ENCODE data around the gene CDK7. TPM values are rescaled to one million over a fixed set of nuclear protein-coding genes. Genes with fewer than 3 reads are reported as not detected.

Gene CDK7
- total RNA-seq, 1 experiment from 2014 or later = 53.4 TPM

- no peaks in the 10 kb centered on the region for H3K23me2 ChIP-seq (ENCODE audit: insufficient read length, low read depth, low read length, poor library complexity, severe bottlenecking)
- Mint-ChIP-seq H3K9me3 (no peaks in the 10 kb centered on the region; a peak in 1 of 5 replicates), H3K27ac (0 out of 7 replicates have a peak overlapping the region, but pooled peaks of 1 of the 3 experiments have one; percentile 48), H3K36me3 (ENCODE audit: insufficient read depth in 1 of 3, low read depth in 3 of 3) (peaks cover 28 to 43% (median 39%) of the 10 kb centered on the region in 3 experiments), H3K27me3 (ENCODE audit: low read depth) (no peaks in the 10 kb centered on the region), H3K4me1 (peaks cover 0 to 4% of the 10 kb centered on the region in 2 experiments; a peak in 2 of 4 replicates), H3K4me3 (no peak overlapping the region)
- no peak overlapping the region for H4K91ac ChIP-seq (ENCODE audit: insufficient read length, low read depth, low read length)
- H4K5ac ChIP-seq (ENCODE audit: insufficient read length, low read depth, low read length) = no peak overlapping the region
- H3K23ac ChIP-seq (ENCODE audit: insufficient read length, low read depth, low read length) = no peak overlapping the region
- no peak overlapping the region for H2BK20ac ChIP-seq (ENCODE audit: low read depth, low read length, poor library complexity, severe bottlenecking)
- no peak for DNase-seq
- no peak overlapping the region for H2BK120ac ChIP-seq (ENCODE audit: low read depth, low read length, poor library complexity, severe bottlenecking)
- H4K20me1 ChIP-seq (ENCODE audit: control insufficient read depth, insufficient read depth, insufficient read length) = no peaks in the 10 kb centered on the region
- H3K27me3 ChIP-seq (ENCODE audit: insufficient read depth, low read length) = no peaks in the 10 kb centered on the region
- no peak overlapping the region for H2BK12ac ChIP-seq (ENCODE audit: insufficient read length, low read depth, low read length)
- no peak overlapping the region for H2AFZ ChIP-seq (ENCODE audit: low read length)
- peaks cover 14% of the 10 kb centered on the region; the same call in 1 of the 2 replicates for H3K79me2 ChIP-seq (ENCODE audit: insufficient read depth, low read length)
- H3K18ac ChIP-seq (ENCODE audit: insufficient read length, low read depth, low read length) = no peak overlapping the region
- no peak overlapping the region for H3K56ac ChIP-seq (ENCODE audit: insufficient read length, low read depth, low read length)
- H2AK5ac ChIP-seq (ENCODE audit: insufficient read length, low read length) = no peak overlapping the region
- H3T11ph ChIP-seq (ENCODE audit: low read length) = no peak overlapping the region
- H3K9ac ChIP-seq (ENCODE audit: extremely low read depth, insufficient read length, low read length) = no peak overlapping the region
- no peak overlapping the region for H3K4ac ChIP-seq (ENCODE audit: low read depth, low read length)
- no peak overlapping the region for H2BK15ac ChIP-seq (ENCODE audit: low read depth, low read length)
- no peak overlapping the region for H4K8ac ChIP-seq (replicated peaks; ENCODE audit: insufficient read length, low read depth, low read length)
- no peak overlapping the region for H3K14ac ChIP-seq (ENCODE audit: insufficient read depth, low read length)
- WGBS (ENCODE audit: extremely low coverage, insufficient read length, low lambda C conversion rate) = no CpG with 5 or more reads among the region's 8 CpGs
- no peak overlapping the region for H2BK5ac ChIP-seq (ENCODE audit: insufficient read length, low read length)
- H3K79me1 ChIP-seq (ENCODE audit: insufficient read depth, low read depth, low read length, poor library complexity, severe bottlenecking) = peaks cover 5% of the 10 kb centered on the region
- H3K27ac ChIP-seq (ENCODE audit: insufficient read length, low read depth, low read length) = no peak overlapping the region
- no peaks in the 10 kb centered on the region for H3K4me1 ChIP-seq (ENCODE audit: insufficient read depth, low read length)
- H3K4me2 ChIP-seq (ENCODE audit: insufficient read depth, insufficient read length, low read length) = no peak overlapping the region
- H3K9me3 ChIP-seq (ENCODE audit: control insufficient read depth, low read depth, low read length) = no peaks in the 10 kb centered on the region
- TF ChIP-seq CTCF (conservative IDR thresholded peaks at IDR 0.05) = no peak
Measured at GRCh38 chr5:69242215-69242927, 7.7 kb downstream of the CDK7 start.
